MM.1S (cell line): ENCODE data around the gene SLC39A3.

Experiments
- DNase-seq: peaks from one replicate; pipeline ENCODE4 v3.0.0-alpha.2; 2015
- H2AFZ ChIP-seq: fragments of 300-600 bp; sonication (generic); 2 replicates; pipeline ENCODE4 v1.6.0; 2016; ENCODE audit warnings: antibody characterized with exemption, low read length
- H3F3A ChIP-seq: fragments of 300-600 bp; sonication (generic); 2 replicates; pipeline ENCODE4 v1.6.1; 2016; ENCODE audit warnings: mild to moderate bottlenecking, antibody characterized with exemption, low read length, moderate library complexity, mixed read lengths; ENCODE audit not compliant: insufficient read depth
- H3K27ac ChIP-seq: fragments of 300-600 bp; sonication (generic); 2 replicates; pipeline ENCODE4 v1.5.1; 2016; ENCODE audit warnings: mild to moderate bottlenecking, low read length
- H3K27me3 ChIP-seq: fragments of 300-600 bp; sonication (generic); replicated peaks from 2 replicates; pipeline ENCODE4 v1.6.0; 2016; ENCODE audit warnings: low read length; ENCODE audit not compliant: insufficient read depth
- H3K36me3 ChIP-seq: fragments of 300-600 bp; sonication (generic); replicated peaks from 2 replicates; pipeline ENCODE4 v1.6.1; 2016; ENCODE audit warnings: mild to moderate bottlenecking, low read length, mixed read lengths; ENCODE audit not compliant: insufficient read depth
- H3K4me1 ChIP-seq: fragments of 300-600 bp; sonication (generic); 2 replicates; pipeline ENCODE4 v1.6.1; 2016; ENCODE audit warnings: low read length, mixed read lengths
- H3K4me2 ChIP-seq: fragments of 300-600 bp; sonication (generic); 2 replicates; pipeline ENCODE4 v1.6.0; 2016; ENCODE audit warnings: low read depth, low read length
- H3K4me3 ChIP-seq: fragments of 300-600 bp; sonication (generic); 2 replicates; pipeline ENCODE4 v1.5.1; 2016; ENCODE audit warnings: low read length, mixed read lengths
- H3K79me2 ChIP-seq: fragments of 300-600 bp; sonication (generic); 2 replicates; pipeline ENCODE4 v1.6.1; 2016; ENCODE audit warnings: mixed run types, low read length, mixed read lengths
- H3K9ac ChIP-seq: fragments of 300-600 bp; sonication (generic); 2 replicates; pipeline ENCODE4 v1.6.1; 2016; ENCODE audit warnings: low read length, mixed read lengths
- H3K9me2 ChIP-seq: fragments of 300-600 bp; sonication (generic); replicated peaks from 2 replicates; pipeline ENCODE4 v1.6.1; 2016; ENCODE audit warnings: mild to moderate bottlenecking, low read length, mixed read lengths; ENCODE audit not compliant: insufficient read depth
- H3K9me3 ChIP-seq: fragments of 300-600 bp; sonication (generic); replicated peaks from 2 replicates; pipeline ENCODE4 v1.6.1; 2016; ENCODE audit warnings: mild to moderate bottlenecking, low read length, mixed read lengths; ENCODE audit not compliant: insufficient read depth
- H4K20me1 ChIP-seq: fragments of 300-600 bp; sonication (generic); 2 replicates; pipeline ENCODE4 v1.6.1; 2016; ENCODE audit warnings: mild to moderate bottlenecking, low read length, moderate library complexity, mixed read lengths; ENCODE audit not compliant: insufficient read depth
- CTCF ChIP-seq: fragments of 300-600 bp; sonication (generic); IDR thresholded peaks from 2 replicates; pipeline ENCODE4 v1.5.1; 2016; ENCODE audit warnings: antibody characterized with exemption, low read length, mixed read lengths
- EZH2 ChIP-seq: fragments of 300-600 bp; sonication (generic); optimal IDR thresholded peaks from 2 replicates; pipeline ENCODE3; 2017; ENCODE audit warnings: low read depth, mild to moderate bottlenecking, antibody characterized with exemption, low read length, mixed read lengths
- EZH2phosphoT487 ChIP-seq: fragments of 300-600 bp; sonication (generic); IDR thresholded peaks from 2 replicates; pipeline ENCODE4 v1.6.1; 2018; ENCODE audit warnings: antibody characterized with exemption, low read length

SLC39A3 gene

GRCh38 chr19:2785244-2785997 is 45.6 kb upstream of the SLC39A3 start, which contains the start of gene THOP1:
Gene THOP1, plus strand, starts transcription at chr19:2785503. Its CDS starts 160 bp downstream, at chr19:2785663.
- Histone ChIP-seq H3K9me2 (no peaks in the 10 kb centered on the region), H3F3A (peaks cover 15% of the 10 kb centered on the region), H3K4me1 (peaks cover 24% of the 10 kb centered on the region), H3K27ac (peak within 1 kb of the TSS; percentile 64; the same call in 1 of the 2 replicates), H3K27me3 (no peaks in the 10 kb centered on the region), H3K4me3 (peak within 1 kb of the TSS; percentile 98), H3K36me3 (no peaks in the 10 kb centered on the region), H3K9me3 (no peaks in the 10 kb centered on the region), H2AFZ (peak within 1 kb of the TSS; percentile 88), H4K20me1 (peaks cover 6% of the 10 kb centered on the region; the same call in 1 of the 2 replicates), H3K9ac (peak within 1 kb of the TSS; percentile 97), H3K4me2 (peak within 1 kb of the TSS; percentile 83), H3K79me2 (peaks cover 76% of the 10 kb centered on the region)
- no peak for TF ChIP-seq EZH2phosphoT487
- TF ChIP-seq CTCF, result no peak
- no peak for TF ChIP-seq EZH2
- peak; percentile 100 for DNase-seq

GRCh38 chr19:2783781-2784145 is 43.9 kb upstream of the SLC39A3 start:
- no peaks in the 10 kb centered on the region for H3K9me2 ChIP-seq
- peaks cover 15% of the 10 kb centered on the region for H3F3A ChIP-seq
- peak overlapping the region; percentile 80 for H3K27ac ChIP-seq
- peaks cover 10% of the 10 kb centered on the region; the same call in 1 of the 2 replicates for H4K20me1 ChIP-seq
- no peaks in the 10 kb centered on the region for H3K9me3 ChIP-seq
- peak overlapping the region; percentile 31 for H2AFZ ChIP-seq
- H3K4me1 ChIP-seq, result peaks cover 24% of the 10 kb centered on the region
- peak overlapping the region; percentile 1; the same call in 1 of the 2 replicates for H3K4me3 ChIP-seq
- H3K27me3 ChIP-seq, result no peaks in the 10 kb centered on the region
- peak overlapping the region; percentile 54 for H3K4me2 ChIP-seq
- peak; percentile 12 for DNase-seq
- H3K9ac ChIP-seq, result peak overlapping the region; percentile 15; the same call in 1 of the 2 replicates
- no peaks in the 10 kb centered on the region for H3K36me3 ChIP-seq
- TF ChIP-seq EZH2phosphoT487 (no peak), EZH2 (no peak)
- peaks cover 77% of the 10 kb centered on the region for H3K79me2 ChIP-seq

DNA sequence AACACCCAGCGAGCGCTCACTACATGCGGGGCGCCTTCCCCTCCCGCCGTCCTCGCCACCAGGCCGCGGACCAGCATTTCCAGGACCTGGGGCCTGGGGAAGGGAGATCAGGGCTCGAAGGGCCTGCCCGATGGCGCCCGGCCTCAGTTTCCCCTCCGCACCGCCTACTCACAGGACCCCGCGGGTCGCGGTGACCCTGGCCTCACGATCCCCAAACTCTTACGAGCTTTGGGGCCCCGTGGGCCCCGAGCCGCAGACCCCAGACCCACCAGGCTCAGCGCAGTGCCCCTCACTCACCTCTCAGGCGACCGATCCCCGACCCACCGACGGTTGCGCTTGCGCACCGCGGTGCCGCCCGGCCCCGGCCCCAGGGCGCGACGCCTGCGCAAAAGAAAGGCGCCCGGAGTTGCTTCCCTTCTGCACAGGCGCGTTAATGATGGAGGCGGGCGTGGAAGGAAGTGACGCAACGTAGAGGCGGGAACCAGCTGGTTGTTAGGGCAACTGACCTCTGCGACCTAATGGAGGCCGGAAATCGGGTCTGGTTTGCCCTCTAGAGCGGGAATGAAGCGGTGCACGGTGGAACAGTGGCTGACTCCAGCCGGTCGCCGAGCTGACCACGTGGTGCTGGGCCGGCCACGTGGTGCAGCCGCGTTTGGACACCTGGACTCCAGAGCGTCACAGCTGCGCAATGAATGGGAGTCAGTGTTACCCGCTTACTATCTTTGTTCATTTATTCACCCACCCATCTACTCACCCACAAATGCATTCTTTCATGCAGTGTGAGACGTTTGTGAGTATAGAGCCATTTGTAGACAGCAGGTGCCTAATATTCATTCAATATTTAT is 43.3 kb upstream of the SLC39A3 start, which contains the start of gene SGTA:
Gene SGTA, minus strand, starts transcription at position 338 of the 845 bp plus-strand sequence. CDS start 14,205 bp downstream, outside the sequence.
- Histone ChIP-seq H3K79me2 (peaks cover 77% of the 10 kb centered on the region), H3K4me3 (peak within 1 kb of the TSS; percentile 81), H3K4me2 (peak within 1 kb of the TSS; percentile 81), H3K27ac (peak within 1 kb of the TSS; percentile 80), H3K36me3 (no peaks in the 10 kb centered on the region), H3K9me2 (no peaks in the 10 kb centered on the region), H3K9ac (peak within 1 kb of the TSS; percentile 91), H4K20me1 (peaks cover 10% of the 10 kb centered on the region; the same call in 1 of the 2 replicates), H3K9me3 (no peaks in the 10 kb centered on the region), H3K27me3 (no peaks in the 10 kb centered on the region), H2AFZ (peak within 1 kb of the TSS; percentile 57), H3F3A (peaks cover 15% of the 10 kb centered on the region), H3K4me1 (peaks cover 24% of the 10 kb centered on the region)
- no peak for TF ChIP-seq EZH2phosphoT487
- peak; percentile 54 for TF ChIP-seq CTCF
- DNase-seq, result peak; percentile 100
